IPS-NIHi7 (cell line): Measurements from ENCODE around the gene SH2B3.

Experiments used
- DNase-seq: peaks from one replicate; pipeline ENCODE4 v3.0.0; 2012; ENCODE audit warnings: mixed read lengths; ENCODE audit errors: extremely low spot score

SH2B3 gene

GRCh38 chr12:111409403-111409779 lies 3.7 kb downstream of the SH2B3 start:
- DNase-seq, result no peak

GRCh38 chr12:111409780-111410430 lies 4.2 kb downstream of the SH2B3 start:
- no peak for DNase-seq

GRCh38 chr12:111410431-111411184 lies 4.9 kb downstream of the SH2B3 start:
- DNase-seq, result no peak

GRCh38 chr12:111411185-111411764 lies 5.6 kb downstream of the SH2B3 start:
- no peak for DNase-seq

GRCh38 chr12:111412007-111412829 lies 6.5 kb downstream of the SH2B3 start:
- peak; percentile 66 for DNase-seq

GRCh38 chr12:111412830-111413441 lies 7.2 kb downstream of the SH2B3 start:
- DNase-seq, result no peak

GRCh38 chr12:111413442-111414086 lies 7.8 kb downstream of the SH2B3 start:
- no peak for DNase-seq

- no peak for DNase-seq
Observed at GRCh38 chr12:111414711-111415252, 9.1 kb downstream of the SH2B3 start.

GRCh38 chr12:111417290-111417689 lies 11.6 kb downstream of the SH2B3 start:
- no peak for DNase-seq

- no peak for DNase-seq
Observed at GRCh38 chr12:111417784-111418593, 12.3 kb downstream of the SH2B3 start.

GRCh38 chr12:111418594-111418880 lies 12.8 kb downstream of the SH2B3 start:
- DNase-seq, result no peak

- no peak for DNase-seq
Observed at GRCh38 chr12:111419784-111420183, 14.1 kb downstream of the SH2B3 start.

GRCh38 chr12:111420494-111420893 lies 14.8 kb downstream of the SH2B3 start:
- no peak for DNase-seq

- DNase-seq, result no peak
Observed at GRCh38 chr12:111424189-111424792, 18.6 kb downstream of the SH2B3 start.

- peak; percentile 46 for DNase-seq
Observed at GRCh38 chr12:111424793-111425251, 19.1 kb downstream of the SH2B3 start.

GRCh38 chr12:111425655-111426054 lies 19.9 kb downstream of the SH2B3 start:
- DNase-seq, result no peak

GRCh38 chr12:111426344-111427185 lies 20.8 kb downstream of the SH2B3 start:
- DNase-seq, result no peak

GRCh38 chr12:111427417-111428074 lies 21.8 kb downstream of the SH2B3 start:
- DNase-seq, result no peak
